T-helper 2 cell (primary cell): ENCODE results near the gene MCU.
"Not testable (repeated sequence)": the region's sequence is repeated elsewhere in the genome, so short reads cannot be mapped to it uniquely, and the experiment has no call there.

Experiments used
- DNase-seq, 5 experiments: peaks; one replicate each; pipeline versions ENCODE4 v3.0.0 to v3.0.0-alpha.2; 2012 to 2022

The MCU gene

DNA sequence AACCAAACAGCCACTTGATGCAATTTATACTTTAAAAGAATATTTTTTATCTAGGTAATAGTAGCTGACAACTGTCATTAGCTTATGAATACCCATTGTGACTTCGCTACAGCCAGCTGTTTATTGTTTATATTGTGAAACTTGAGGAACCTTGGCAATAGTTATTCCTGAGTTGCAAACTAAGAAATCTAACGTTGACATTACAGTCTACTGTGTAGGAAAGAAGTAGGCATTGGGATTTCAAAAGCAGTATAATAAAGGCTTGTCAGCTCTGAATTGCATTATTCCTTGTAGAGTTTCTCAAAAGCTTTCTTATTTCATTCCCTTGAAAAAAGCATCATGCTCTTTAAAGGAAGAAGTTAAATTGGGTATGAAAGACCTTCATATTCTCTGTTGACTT is 158.9 kb downstream of the MCU start:
- DNase-seq, result no peak

- no peak for DNase-seq
Measured at GRCh38 chr10:72851509-72851908, 159.6 kb downstream of the MCU start.

GRCh38 chr10:72852508-72852907 is 160.6 kb downstream of the MCU start:
- no peak for DNase-seq

- DNase-seq, result no peak
Measured at GRCh38 chr10:72855129-72855528, 163.2 kb downstream of the MCU start.

GRCh38 chr10:72855790-72856189 is 163.8 kb downstream of the MCU start:
- no peak for DNase-seq

- DNase-seq, result no peak
Measured at GRCh38 chr10:72858067-72858466, 166.1 kb downstream of the MCU start.

DNA sequence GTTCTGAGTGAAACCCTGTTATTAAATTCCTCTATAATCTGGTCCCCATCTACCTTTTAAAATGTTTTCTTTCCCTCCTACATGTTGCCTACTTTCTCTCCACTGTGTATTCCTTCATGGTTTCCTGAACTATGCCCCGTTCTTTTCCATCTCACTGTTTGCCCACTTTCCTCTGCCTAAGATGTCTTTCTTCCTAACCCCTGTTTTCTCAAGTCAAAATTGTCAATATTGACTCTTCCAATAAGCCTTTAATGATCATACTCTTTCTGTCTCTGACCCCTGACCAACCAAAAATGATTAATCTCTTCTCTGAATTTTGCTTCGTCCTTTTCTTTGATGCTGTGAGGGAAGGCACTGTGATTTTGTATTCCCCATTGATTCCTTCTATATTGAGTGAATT is 171.0 kb downstream of the MCU start:
- DNase-seq, result no peak

- DNase-seq, result peak in 1 of 5 experiments; percentile 45
Measured at GRCh38 chr10:72875250-72876055, 183.5 kb downstream of the MCU start.

- no peak for DNase-seq
Measured at GRCh38 chr10:72879245-72879644, 187.3 kb downstream of the MCU start.

DNA sequence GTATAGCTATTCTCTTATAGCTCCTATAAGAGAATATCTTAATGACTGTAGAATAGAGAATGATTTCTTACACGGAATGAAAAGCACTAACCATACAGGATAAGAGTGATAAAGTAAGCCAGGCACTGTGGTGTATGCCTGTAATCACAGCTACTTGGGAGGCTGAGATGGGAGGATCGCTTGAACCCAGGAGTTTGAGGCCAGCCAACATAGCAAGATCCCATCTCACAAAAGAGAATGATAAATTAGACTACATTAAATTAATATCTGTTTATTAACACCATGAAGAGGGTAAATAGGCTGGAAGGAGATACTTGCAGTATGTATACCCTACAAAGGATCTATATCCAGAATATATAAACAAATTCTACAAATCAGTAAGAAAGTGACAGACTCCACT is 189.3 kb downstream of the MCU start:
- DNase-seq, result no peak

- DNase-seq, result no peak
Measured at GRCh38 chr10:72883861-72884260, 191.9 kb downstream of the MCU start.

DNA sequence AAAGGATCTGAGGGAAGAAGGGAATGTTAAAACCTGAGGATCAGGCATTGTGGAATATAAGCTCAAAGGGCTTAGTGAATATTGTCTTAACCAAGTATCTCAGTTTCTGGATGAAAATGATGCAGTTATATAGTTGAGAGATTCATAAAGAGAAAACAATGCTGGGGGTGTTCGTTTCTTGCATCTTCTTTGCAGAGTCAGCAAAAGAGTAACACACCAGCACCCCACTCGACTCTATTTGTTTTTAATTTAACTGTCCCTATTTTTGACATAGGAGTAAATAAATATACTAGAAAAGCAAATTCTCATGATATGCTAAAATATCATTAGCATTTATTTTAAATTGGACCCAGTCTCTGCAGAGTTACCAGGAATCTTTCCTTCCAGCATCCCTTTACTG is 194.0 kb downstream of the MCU start:
- no peak for DNase-seq

DNA sequence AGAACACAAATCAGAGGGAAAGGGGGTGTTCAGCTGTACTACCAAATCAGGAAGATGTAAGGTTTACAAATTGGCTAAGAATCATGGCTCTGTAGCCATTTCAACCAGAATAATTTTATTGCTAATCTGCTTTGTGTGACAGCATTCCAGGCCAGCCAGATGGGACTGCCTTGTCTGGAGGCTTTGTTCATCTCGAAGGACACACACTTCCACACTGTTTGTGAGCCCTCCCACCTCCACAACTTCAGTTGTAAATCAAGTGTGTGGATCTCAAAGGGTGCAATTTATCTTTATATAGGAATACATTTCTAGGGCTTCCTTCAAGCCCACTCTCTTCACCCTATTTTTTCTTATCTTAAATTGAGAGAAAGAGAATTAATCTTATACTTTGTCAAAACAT is 194.7 kb downstream of the MCU start:
- no peak for DNase-seq

- no peak for DNase-seq
Measured at GRCh38 chr10:72887043-72887442, 195.1 kb downstream of the MCU start.

- DNase-seq, result no peak
Measured at GRCh38 chr10:72888151-72888638, 196.3 kb downstream of the MCU start.

DNA sequence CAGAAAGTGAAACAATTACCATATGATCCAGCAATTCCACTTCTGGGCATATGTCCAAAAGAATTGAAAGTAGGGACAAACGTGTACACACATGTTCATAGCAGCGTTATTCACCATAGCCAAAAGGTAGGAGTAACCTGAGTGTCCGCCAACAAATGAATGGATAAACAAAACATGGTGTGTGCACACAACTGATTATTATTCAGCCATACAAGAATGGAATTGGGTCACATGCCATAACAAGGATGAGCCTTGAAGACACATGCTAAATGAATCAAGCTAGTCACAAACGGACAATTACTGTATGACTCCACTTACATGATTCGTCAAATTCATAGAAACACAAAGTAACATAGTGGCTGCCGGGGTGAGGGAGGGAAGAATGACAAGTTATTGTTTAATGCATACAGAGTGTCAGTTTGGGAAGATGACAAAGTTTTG is 197.5 kb downstream of the MCU start:
- no peak for DNase-seq

DNA sequence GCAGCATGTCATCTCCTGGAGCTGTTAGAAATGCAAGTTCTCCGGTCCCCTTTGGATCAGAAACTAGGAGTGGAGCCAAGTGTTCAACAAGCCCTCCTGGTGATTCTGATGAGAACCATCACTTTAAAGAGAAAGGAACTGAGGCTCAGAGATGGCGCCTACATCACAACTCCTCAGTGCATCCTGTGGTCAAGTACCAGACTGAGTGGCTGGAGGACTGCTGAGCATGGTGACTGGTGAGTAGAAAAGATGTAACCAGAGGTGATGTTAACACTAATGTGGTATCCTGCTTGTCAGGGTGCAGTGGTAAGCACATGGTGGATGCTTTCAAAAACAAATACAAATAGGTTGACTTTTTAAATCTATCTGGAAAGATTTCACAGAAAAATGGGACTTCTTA is 198.1 kb downstream of the MCU start:
- DNase-seq, result peak in 1 of 5 experiments; percentile 9

DNA sequence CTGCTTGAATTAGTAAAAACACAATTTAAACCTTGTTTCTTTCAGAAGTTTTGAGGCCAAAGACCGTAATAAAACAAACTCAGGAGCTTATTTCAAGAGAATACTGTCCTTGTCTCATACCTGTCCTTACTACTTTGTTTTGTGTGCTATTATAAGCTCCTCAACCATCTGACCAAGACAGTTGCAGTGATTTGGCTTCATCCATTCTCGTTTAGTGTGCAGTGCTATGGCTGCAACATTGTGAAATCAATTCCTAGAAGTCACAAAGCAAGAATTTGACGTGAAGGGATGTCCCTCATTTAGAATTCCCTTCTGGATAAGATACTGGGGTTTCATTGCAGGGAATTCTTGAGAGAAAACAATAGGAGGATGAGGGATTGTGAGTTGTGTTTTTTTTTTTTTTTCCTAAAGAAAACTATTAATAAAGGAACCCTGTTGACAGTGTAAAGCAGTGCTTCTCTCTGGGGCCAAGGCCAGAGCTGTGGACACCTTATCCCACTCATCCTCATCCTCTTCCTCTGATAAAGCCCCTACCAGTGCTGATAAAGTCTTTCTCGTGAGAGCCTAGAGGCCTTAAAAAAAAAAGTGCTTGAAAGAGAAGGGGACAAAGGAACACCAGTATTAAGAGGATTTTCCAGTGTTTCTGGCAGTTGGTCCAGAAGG is 201.3 kb downstream of the MCU start, which contains the start of gene OIT3:
Gene OIT3, plus strand, starts transcription at position 604 of the 663 bp plus-strand sequence. CDS start 60 bp downstream, outside the sequence.
- DNase-seq, result no peak

- DNase-seq, result no peak
Measured at GRCh38 chr10:72895236-72895850, 203.4 kb downstream of the MCU start.

- no peak for DNase-seq
Measured at GRCh38 chr10:72898616-72899015, 206.7 kb downstream of the MCU start.

GRCh38 chr10:72899545-72899944 is 207.6 kb downstream of the MCU start:
- DNase-seq, result no peak

DNA sequence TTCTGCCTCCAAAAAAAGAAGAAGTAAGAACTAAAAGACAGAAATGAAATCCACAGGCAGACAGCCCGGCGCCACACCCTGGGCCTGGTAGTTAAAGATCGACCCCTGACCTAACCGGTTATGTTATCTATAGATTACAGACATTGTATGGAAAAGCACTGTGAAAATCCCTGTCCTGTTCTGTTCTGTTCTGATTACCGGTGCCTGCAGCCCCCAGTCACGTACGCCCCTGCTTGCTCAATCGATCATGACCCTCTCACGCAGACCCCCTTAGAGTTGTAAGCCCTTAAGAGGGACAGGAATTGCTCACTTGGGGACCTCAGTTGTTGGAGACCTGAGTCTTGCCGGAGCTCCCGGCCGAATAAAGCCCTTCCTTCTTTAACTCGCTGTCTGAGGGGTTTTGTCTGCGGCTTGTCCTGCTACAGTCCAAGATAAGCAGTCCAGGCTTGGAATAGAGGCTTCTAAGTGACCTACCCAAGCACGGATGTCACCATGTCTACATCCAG is 212.1 kb downstream of the MCU start:
- DNase-seq, result not testable (repeated sequence)

GRCh38 chr10:72904806-72905205 is 212.9 kb downstream of the MCU start:
- no peak for DNase-seq
